K562 (cell line): ENCODE results near the gene SCLT1. TPM values are rescaled to one million over a fixed set of nuclear protein-coding genes. Genes with fewer than 3 reads are reported as not detected.

Experiments used
- CEBPG ChIP-seq, 3 experiments: fragments of 200-800 bp in 1 of 3; sonication (Bioruptor generic) in 1 of 3; sonication (generic) in 1 of 3; formaldehyde crosslinking in 1 of 3; IDR thresholded peaks in 2 of 3; conservative IDR thresholded peaks in 1 of 3; 2 replicates each; pipeline versions ENCODE4 v1.6.1 to v1.8.0; 2016 to 2022; ENCODE audit warnings: missing compliant biosample characterization in 2 of 3, missing genetic modification characterization in 2 of 3, mild to moderate bottlenecking in 1 of 3, missing genetic modification reagents in 1 of 3
- ESRRB ChIP-seq: fragments of 250-450 bp; sonication (Bioruptor Pico); IDR thresholded peaks from 2 replicates; pipeline ENCODE4 v1.5.0; 2020; ENCODE audit warnings: mild to moderate bottlenecking, moderate library complexity, borderline replicate concordance
- HMGXB4 ChIP-seq: sonication (generic); formaldehyde crosslinking; IDR thresholded peaks from 2 replicates; pipeline ENCODE4 v1.8.1; 2023; ENCODE audit warnings: mild to moderate bottlenecking, missing genetic modification reagents
- JUND ChIP-seq, 2 experiments: IDR thresholded peaks; 2 replicates in 1 of 2; 3 replicates in 1 of 2; pipeline ENCODE4 v1.6.1; 2011; ENCODE audit warnings: borderline replicate concordance in 2 of 2, low read depth in 2 of 2, low read length in 2 of 2, improper control_type of control experiment in 1 of 2, missing biosample characterization in 1 of 2, missing genetic modification characterization in 1 of 2, missing genetic modification reagents in 1 of 2
- KHSRP ChIP-seq: fragments of 450-650 bp; IDR thresholded peaks from 2 replicates; pipeline ENCODE4 v1.6.1; 2017
- MBD2 ChIP-seq: sonication (generic); IDR thresholded peaks from 2 replicates; pipeline ENCODE4 v1.6.1; 2016; ENCODE audit warnings: low read depth, borderline replicate concordance
- MGA ChIP-seq: fragments of 450-650 bp; IDR thresholded peaks from 2 replicates; pipeline ENCODE4 v1.6.1; 2016; ENCODE audit warnings: mild to moderate bottlenecking, moderate library complexity
- MYBL2 ChIP-seq, 2 experiments: fragments of 450-650 bp in 1 of 2; sonication (generic) in 1 of 2; formaldehyde crosslinking in 1 of 2; IDR thresholded peaks; 2 replicates each; pipeline versions ENCODE4 v1.6.1 to v1.8.1; 2017 to 2022; ENCODE audit warnings: borderline replicate concordance in 1 of 2, inconsistent platforms in 1 of 2, low read depth in 1 of 2, mild to moderate bottlenecking in 1 of 2, missing genetic modification reagents in 1 of 2, moderate library complexity in 1 of 2
- PCBP1 ChIP-seq: fragments of 200-400 bp; formaldehyde crosslinking; IDR thresholded peaks from 2 replicates; pipeline ENCODE4 v1.6.1; 2018; ENCODE audit warnings: mild to moderate bottlenecking, low read depth, low read length; ENCODE audit not compliant: poor library complexity, severe bottlenecking
- PML ChIP-seq: IDR thresholded peaks from 2 replicates; pipeline ENCODE4 v1.6.1; 2012; ENCODE audit warnings: low read length, inconsistent platforms
- SMARCE1 ChIP-seq: fragments of 450-650 bp; IDR thresholded peaks from 2 replicates; pipeline ENCODE4 v1.7.1; 2016; ENCODE audit warnings: mild to moderate bottlenecking
- ZSCAN32 ChIP-seq: fragments of 450-650 bp; formaldehyde crosslinking; IDR thresholded peaks from 2 replicates; pipeline ENCODE4 v1.4.0; 2020; ENCODE audit warnings: mild to moderate bottlenecking, moderate library complexity
- polyA plus RNA-seq, 8 experiments: library from polyadenylated mRNA; depleted of rRNA in 4 of 8; stranded (reverse) in 5 of 8; unstranded in 3 of 8; fragments of >200 nt; fragmentation: Nextera tagmentation in 2 of 8; fragmentation: Illumina TruSeq in 1 of 8; extraction: Ambion mirVana in 2 of 8; extraction: Trizol in 1 of 8; gene quantifications; 2 replicates each; pipeline versions ENCODE4 v1.2.1 to v1.2.3, GENCODE V29; 2011 to 2014; ENCODE audit warnings: inconsistent platforms in 1 of 8, missing spikeins in 1 of 8
- total RNA-seq, 7 experiments: library from RNA; depleted of rRNA in 6 of 7; stranded (reverse); fragments of >200 nt in 6 of 7; fragmentation: Illumina TruSeq in 2 of 7; extraction: Trizol in 2 of 7; gene quantifications; 2 replicates each; pipeline versions ENCODE4 v1.2.1 to v1.2.3, GENCODE V29; 2011 to 2021; ENCODE audit warnings: low replicate concordance in 1 of 7

Gene SCLT1
- total and polyA plus RNA-seq, 9 of the 15 experiments (the other 6 are each of a cell fraction or from before 2014, with no cell fraction given) = 8.0 to 31.9 (median 24.2) TPM

- TF ChIP-seq MGA = peak; percentile 97
- TF ChIP-seq PML = peak; percentile 71
- no peak for TF ChIP-seq ESRRB
- peak; percentile 57; the same call in 1 of the 2 replicates for TF ChIP-seq MBD2
- TF ChIP-seq MYBL2 (IDR thresholded peaks at IDR 0.05; ENCODE audit: low read depth) = peak; percentile 93
- no peak for TF ChIP-seq MYBL2 (CRISPR knock-in tag; IDR thresholded peaks at IDR 0.05; ENCODE audit: borderline replicate concordance)
- peak; percentile 35; the same call in 1 of the 2 replicates for TF ChIP-seq SMARCE1
- TF ChIP-seq ZSCAN32 (CRISPR knock-in tag) = peak; percentile 61; the same call in 1 of the 2 replicates
- TF ChIP-seq PCBP1 = no peak
- TF ChIP-seq KHSRP = no peak
- TF ChIP-seq CEBPG (CRISPR knock-in tag; IDR thresholded peaks at IDR 0.05) = peak; percentile 99
- peak; percentile 99 for TF ChIP-seq CEBPG (tag; conservative IDR thresholded peaks at IDR 0.05 in 1 of 2, IDR thresholded peaks at IDR 0.05 in 1 of 2)
- TF ChIP-seq JUND (IDR thresholded peaks at IDR 0.05; ENCODE audit: borderline replicate concordance, low read depth, low read length) = peak; percentile 88
- TF ChIP-seq JUND (tag; IDR thresholded peaks at IDR 0.05; ENCODE audit: borderline replicate concordance, low read depth, low read length) = peak; percentile 76; the same call in 1 of the 3 replicates
- TF ChIP-seq HMGXB4 (CRISPR knock-in tag) = 0 out of 2 replicates have a peak, but pooled peaks have one; percentile 66
Observed at GRCh38 chr4:129093191-129093920, at the start of gene SCLT1 (continued).
